ENCODE results near the gene KHDRBS1.
"Not testable (repeated sequence)": the region's sequence is repeated elsewhere in the genome, so short reads cannot be mapped to it uniquely, and the experiment has no call there.

Gene KHDRBS1

GRCh38 chr1:32013386-32014198 is at the start of gene KHDRBS1:
Gene KHDRBS1, plus strand, starts transcription at chr1:32013868. Its CDS starts 128 bp downstream, at chr1:32013996.
- DNase-seq (ENCODE audit: low spot score): peak; percentile 97

- no peak for DNase-seq (ENCODE audit: low spot score)
These were observed 42.8 kb upstream of the KHDRBS1 start for GRCh38 chr1:31970873-31971272.

- DNase-seq (ENCODE audit: low spot score): peak; percentile 39
These were observed 37.3 kb upstream of the KHDRBS1 start for GRCh38 chr1:31976401-31976800.

- peak; percentile 66 for DNase-seq (ENCODE audit: low spot score)
These were observed 36.1 kb upstream of the KHDRBS1 start for GRCh38 chr1:31977385-31978131.

- no peak for DNase-seq (ENCODE audit: low spot score)
These were observed 34.7 kb upstream of the KHDRBS1 start for GRCh38 chr1:31978843-31979400.

GRCh38 chr1:31980835-31981455 is 32.7 kb upstream of the KHDRBS1 start:
- DNase-seq (ENCODE audit: low spot score): no peak

- DNase-seq (ENCODE audit: low spot score): no peak
These were observed 32.2 kb upstream of the KHDRBS1 start for GRCh38 chr1:31981456-31981839.

GRCh38 chr1:31981972-31982371 is 31.7 kb upstream of the KHDRBS1 start:
- DNase-seq (ENCODE audit: low spot score): no peak

- no peak for DNase-seq (ENCODE audit: low spot score)
These were observed 29.0 kb upstream of the KHDRBS1 start for GRCh38 chr1:31984419-31985347.

- no peak for DNase-seq (ENCODE audit: low spot score)
These were observed 28.2 kb upstream of the KHDRBS1 start for GRCh38 chr1:31985430-31985829.

GRCh38 chr1:31987135-31987619 is 26.5 kb upstream of the KHDRBS1 start:
- no peak for DNase-seq (ENCODE audit: low spot score)

- no peak for DNase-seq (ENCODE audit: low spot score)
These were observed 23.7 kb upstream of the KHDRBS1 start for GRCh38 chr1:31989964-31990363.

GRCh38 chr1:31991182-31991581 is 22.5 kb upstream of the KHDRBS1 start:
- no peak for DNase-seq (ENCODE audit: low spot score)

- DNase-seq (ENCODE audit: low spot score): no peak
These were observed 18.4 kb upstream of the KHDRBS1 start for GRCh38 chr1:31995263-31995662.

GRCh38 chr1:31996121-31996520 is 17.5 kb upstream of the KHDRBS1 start:
- not testable (repeated sequence) for DNase-seq (ENCODE audit: low spot score)

GRCh38 chr1:32001863-32002262 is 11.8 kb upstream of the KHDRBS1 start:
- DNase-seq (ENCODE audit: low spot score): no peak

- DNase-seq (ENCODE audit: low spot score): not testable (repeated sequence)
These were observed 11.4 kb upstream of the KHDRBS1 start for GRCh38 chr1:32002285-32002684.

GRCh38 chr1:32005522-32005921 is 8.1 kb upstream of the KHDRBS1 start:
- no peak for DNase-seq (ENCODE audit: low spot score)

- DNase-seq (ENCODE audit: low spot score): no peak
These were observed 6.1 kb upstream of the KHDRBS1 start for GRCh38 chr1:32007591-32007940.

- no peak for DNase-seq (ENCODE audit: low spot score)
These were observed 3.4 kb upstream of the KHDRBS1 start for GRCh38 chr1:32010246-32010645.

- no peak for DNase-seq (ENCODE audit: low spot score)
These were observed 821 bp upstream of the KHDRBS1 start for GRCh38 chr1:32012709-32013385.
